NCI-H1048 (cell line): ENCODE results near the gene ATP9A.
A peak's percentile ranks its signal among the peaks of the same experiment; 100 is the strongest.
"Not testable (repeated sequence)": the region's sequence is repeated elsewhere in the genome, so short reads cannot be mapped to it uniquely, and the experiment has no call there.

ENCODE experiments used
- DNase-seq: peaks from one replicate; lab custom pipeline; 2025; lab: John Stamatoyannopoulos, UW

The ATP9A gene

GRCh38 chr20:51796340-51796739 is 28.1 kb upstream of the ATP9A start:
- DNase-seq = no peak

GRCh38 chr20:51792960-51793359 is 24.8 kb upstream of the ATP9A start:
- DNase-seq = no peak

- DNase-seq = no peak
Observed at GRCh38 chr20:51791626-51792025, 23.4 kb upstream of the ATP9A start.

- DNase-seq = no peak
Observed at GRCh38 chr20:51790256-51790655, 22.1 kb upstream of the ATP9A start.

DNA sequence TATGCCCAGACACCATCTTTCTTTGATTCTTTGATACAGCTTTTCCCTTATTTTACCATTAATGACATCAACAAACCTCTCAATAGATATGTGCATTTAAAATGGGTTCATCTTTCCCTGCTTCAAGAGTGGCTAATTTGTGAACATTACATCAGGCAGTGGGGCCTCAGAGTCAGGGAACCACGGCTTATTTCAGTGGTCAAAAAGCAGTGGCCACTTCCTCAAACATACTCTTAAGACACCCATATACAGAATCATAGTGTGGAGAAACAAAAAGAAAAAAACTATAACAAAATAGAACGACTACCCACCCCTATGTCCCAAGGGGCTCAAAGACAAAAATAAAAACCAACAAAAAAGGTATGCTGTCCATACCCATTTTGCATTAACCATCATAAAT is 21.2 kb upstream of the ATP9A start:
- no peak for DNase-seq

DNA sequence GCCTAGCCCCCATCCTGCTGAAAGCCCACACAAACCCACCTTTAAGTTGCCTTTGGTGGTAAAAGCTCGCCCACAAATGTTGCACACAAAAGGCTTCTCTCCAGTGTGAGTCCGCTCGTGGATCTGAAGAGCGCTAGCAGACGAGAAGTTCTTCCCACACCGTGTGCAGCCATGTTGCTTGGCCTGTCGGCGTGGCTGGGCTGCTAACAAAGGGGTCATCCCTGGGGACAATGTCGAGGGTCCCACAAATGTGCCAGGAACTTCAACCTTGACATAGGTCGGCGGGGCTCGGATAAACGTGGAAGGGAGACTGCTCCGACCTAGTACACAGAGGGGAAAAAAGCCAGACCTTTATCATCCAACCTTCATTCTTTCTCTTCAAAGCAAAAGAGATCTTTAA is 20.6 kb upstream of the ATP9A start:
- no peak for DNase-seq

GRCh38 chr20:51784299-51784698 is 16.1 kb upstream of the ATP9A start:
- DNase-seq = no peak

DNA sequence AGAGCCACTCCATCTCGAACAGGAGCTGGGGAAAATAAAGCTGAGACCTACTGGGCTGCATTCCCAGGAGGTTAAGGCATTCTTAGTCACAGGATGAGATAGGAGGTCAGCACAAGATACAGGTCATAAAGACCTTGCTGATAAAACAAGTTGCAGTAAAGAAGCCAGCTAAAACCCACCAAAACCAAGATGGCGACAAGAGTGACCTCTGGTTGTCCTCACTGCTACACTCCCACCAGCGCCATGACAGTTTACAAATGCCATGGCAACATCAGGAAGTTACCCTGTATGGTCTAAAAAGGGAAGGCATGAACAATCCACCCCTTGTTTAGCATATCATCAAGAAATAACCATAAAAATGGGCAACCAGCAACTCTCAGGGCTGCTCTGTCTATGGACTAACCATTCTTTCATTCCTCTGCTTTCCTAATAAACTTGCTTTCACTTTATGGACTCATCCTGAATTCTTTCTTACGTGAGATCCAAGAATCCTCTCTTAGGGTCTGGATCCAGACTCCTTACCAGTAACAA is 10.1 kb upstream of the ATP9A start:
- DNase-seq = not testable (repeated sequence)

DNA sequence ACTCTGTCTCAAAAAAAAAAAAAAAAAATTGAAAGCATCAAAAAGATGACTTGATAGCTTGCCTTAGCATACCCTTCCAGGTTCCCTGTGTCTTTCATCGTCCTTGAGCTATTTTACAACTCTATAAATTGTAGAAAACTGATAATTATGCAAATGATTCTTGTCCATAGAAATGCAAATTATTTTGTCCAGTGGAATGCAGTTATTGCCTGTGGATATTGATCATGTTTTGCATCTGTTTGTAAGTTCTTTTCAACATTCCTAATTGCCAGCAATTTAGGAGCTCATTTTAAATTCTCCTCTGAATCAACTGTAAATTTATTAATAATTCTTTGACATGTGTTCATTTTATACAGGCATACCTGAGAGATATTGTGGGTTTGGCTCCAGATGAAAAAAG is 7.1 kb upstream of the ATP9A start:
- peak; percentile 44 for DNase-seq

DNA sequence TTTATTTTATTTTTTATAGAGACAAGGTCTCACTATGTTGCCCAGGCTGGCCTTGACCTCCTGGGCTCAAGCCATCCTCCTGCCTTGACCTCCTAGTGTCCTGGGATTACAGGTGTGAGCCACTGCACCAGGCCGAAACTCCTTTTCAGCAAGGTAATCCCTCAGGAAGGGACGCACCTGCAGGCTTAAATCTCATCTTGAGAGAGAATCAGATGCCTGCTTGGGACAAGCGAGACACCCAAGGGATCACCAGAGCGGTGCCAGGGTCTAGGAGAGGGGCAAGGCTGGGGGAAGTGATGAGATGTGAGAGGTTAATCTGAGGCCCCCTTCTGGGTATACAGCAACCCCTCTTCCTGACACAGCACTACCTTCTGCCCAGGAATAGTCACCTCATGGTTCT is 4.0 kb upstream of the ATP9A start:
- DNase-seq = no peak

DNA sequence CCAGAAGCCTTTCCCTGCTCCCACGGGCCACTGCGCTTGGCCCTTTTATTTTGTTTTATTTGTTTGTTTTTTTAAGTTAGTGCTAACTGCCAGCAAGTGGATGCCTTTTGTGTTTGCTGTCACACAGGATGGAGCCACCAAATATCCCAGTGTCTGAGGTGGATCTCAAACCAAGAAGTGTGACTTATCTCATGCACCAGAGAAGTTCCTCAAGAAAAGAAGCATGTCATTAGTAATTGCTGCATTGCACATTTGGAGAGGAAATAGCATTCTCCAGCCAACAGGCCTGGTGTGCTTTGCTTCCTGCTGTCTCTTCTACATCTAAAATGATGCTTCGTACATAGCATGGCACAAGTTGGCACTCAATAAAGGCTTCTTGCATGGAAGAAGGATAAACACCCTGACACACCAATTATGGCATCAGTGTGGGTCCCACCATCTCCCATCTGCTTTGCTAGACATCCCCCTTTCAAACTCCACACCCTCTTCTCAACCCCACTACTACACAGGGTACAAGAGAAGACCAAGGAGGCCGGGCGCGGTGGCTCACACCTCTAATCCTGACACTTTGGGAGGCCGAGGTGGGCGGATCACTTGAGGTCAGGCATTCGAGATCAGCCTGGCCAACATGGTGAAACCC is 1.9 kb upstream of the ATP9A start:
- DNase-seq = no peak

DNA sequence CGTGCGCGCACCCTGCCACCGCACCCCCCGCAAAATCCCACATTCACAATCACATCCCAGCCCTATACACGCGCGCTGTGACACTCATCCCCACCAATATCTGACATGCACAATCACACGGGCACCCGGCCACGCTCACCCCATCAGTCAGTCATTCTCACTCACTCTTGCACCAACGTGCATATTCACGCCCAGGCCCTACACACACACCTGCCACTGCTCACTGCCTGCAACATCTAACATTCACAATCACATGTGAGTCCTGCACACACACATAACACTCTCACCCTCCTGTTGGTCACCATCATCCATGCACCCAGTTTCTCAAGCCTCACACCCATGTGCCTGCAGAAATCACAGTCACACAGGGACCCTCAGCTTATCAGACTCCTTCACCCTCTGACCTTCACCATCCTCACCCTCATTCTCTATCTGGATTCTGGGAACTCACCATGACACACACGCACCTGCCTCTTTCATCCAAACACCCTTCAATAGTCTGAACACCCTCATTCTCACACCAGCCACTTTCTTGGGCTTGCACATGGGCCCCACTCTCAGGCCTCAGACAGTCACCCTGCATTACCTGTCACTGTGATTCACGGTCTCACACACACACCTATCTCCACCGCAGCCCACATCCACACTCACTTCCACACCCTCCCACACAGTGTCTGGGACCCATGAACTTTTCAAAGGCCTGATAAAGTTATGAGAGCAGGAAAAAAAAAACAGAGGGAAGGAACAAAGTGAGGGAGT is 748 bp upstream of the ATP9A start:
- no peak for DNase-seq

DNA sequence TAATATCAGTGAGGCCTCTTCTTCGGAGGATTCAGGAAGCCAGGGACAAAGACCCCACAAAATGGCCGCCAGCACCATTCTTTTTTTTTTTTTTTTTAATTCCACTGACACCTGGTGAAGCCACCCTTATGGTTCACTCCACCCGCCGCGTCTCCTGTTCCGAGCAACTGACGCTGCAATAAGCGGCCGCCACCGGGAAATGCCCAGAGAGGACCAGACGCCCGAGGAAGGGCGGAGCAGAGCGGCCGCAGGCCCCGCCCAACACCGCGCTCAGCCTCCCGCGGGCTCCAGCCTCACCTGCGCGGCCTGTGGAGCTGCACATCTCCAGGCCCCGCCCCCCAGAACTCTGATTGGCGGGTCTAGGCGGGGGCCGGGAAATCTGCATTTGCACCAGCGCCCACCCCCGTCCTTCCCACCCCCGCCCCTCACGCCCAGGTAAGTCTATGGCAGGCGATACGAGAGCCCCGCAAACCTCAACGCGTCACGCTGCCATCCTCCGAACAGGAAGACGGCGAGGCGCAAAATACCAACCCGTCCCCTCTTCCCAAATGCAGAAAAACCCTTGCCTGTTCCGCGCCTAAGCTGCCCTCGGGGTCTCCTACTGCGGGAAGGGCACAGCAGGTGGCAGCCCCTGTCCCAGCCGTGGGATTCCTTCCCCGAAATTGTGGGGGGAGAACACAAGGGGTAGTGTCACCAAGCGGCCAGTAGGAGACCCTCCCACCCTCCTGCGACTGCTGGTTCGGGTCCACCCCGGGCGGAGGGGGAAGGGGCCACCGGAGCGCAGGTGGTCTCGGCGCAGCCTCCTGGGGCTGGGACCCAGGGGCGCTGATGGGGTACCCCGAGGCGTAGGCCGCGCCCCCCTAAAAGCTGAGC is 960 bp downstream of the ATP9A start:
- DNase-seq = peak; percentile 54

- DNase-seq = not testable (repeated sequence)
Observed at GRCh38 chr20:51765381-51765780, 2.8 kb downstream of the ATP9A start.

GRCh38 chr20:51763965-51764602 is 4.1 kb downstream of the ATP9A start:
- DNase-seq = no peak

DNA sequence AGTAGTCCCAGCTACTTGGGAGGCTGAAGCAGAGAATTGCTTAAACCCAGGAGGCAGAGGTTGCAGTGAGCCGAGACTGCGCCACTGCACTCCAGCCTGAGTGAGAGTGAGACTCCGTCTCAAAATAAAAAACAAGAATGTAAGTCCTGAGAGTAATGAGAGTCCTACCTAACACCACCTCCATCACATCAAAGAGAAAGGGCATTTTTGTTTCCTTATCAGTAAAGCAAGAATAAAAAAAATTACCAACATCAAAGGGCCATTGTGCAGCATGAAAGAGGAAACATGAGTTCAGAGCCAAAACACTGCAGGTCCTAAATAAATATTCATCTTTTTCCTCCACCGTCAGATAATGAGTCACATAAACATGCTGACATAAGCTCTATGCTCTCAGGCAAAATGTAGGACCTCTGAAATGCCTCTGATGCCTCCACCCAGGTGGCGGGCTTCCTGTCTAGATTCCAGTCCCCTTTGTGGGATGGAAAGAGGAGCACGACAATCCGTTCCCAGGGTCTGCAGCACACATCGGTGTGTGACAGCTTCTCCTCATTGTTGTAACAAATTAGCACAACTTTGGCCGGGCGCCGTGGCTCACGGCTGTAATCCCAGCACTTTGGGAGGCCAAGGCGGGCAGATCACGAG is 7.2 kb downstream of the ATP9A start:
- DNase-seq = no peak

GRCh38 chr20:51759769-51760510 is 8.2 kb downstream of the ATP9A start:
- DNase-seq = no peak

GRCh38 chr20:51758978-51759544 is 9.1 kb downstream of the ATP9A start:
- DNase-seq = no peak

- DNase-seq = no peak
Observed at GRCh38 chr20:51757226-51757625, 11.0 kb downstream of the ATP9A start.

- DNase-seq = no peak
Observed at GRCh38 chr20:51756653-51757052, 11.5 kb downstream of the ATP9A start.
